ENCODE measurements around the gene UBP1.

DNA sequence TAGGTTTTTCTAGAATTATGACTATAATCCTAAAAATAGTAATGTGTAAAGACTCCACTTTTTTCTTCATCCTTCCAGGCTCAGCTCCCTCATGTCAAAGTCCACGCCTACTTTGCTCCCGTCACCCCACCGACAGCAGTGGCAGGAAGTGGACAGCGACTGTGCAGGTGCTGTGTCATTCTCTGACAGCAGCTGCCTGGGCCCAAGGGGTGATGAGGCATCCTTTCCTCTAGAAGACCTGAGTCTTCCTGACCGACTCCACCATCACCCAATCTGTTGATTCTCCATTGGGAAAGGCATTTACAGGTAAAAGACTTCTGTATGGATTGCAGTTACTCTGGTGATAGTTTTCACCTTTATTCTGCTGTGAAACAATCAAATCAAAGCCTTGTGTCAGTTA, 54.8 kb downstream of the UBP1 start:
- TF ChIP-seq POLR2A (IDR thresholded peaks at IDR 0.05) (no peak), POLR2AphosphoS5 (IDR thresholded peaks at IDR 0.05) (no peak), EP300 (IDR thresholded peaks at IDR 0.05; ENCODE audit: low read depth) (no peak)
- TF ChIP-seq, protein P1, sequence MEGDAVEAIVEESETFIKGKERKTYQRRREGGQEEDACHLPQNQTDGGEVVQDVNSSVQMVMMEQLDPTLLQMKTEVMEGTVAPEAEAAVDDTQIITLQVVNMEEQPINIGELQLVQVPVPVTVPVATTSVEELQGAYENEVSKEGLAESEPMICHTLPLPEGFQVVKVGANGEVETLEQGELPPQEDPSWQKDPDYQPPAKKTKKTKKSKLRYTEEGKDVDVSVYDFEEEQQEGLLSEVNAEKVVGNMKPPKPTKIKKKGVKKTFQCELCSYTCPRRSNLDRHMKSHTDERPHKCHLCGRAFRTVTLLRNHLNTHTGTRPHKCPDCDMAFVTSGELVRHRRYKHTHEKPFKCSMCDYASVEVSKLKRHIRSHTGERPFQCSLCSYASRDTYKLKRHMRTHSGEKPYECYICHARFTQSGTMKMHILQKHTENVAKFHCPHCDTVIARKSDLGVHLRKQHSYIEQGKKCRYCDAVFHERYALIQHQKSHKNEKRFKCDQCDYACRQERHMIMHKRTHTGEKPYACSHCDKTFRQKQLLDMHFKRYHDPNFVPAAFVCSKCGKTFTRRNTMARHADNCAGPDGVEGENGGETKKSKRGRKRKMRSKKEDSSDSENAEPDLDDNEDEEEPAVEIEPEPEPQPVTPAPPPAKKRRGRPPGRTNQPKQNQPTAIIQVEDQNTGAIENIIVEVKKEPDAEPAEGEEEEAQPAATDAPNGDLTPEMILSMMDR (IDR thresholded peaks at IDR 0.05), result no peak

All from transverse colon (tissue), 4 donors.